GM15510 (cell line): Measurements from ENCODE around the gene MZT1.

Experiments
- POLR2A ChIP-seq: IDR thresholded peaks from 3 replicates; pipeline ENCODE4 v1.6.1; 2011; ENCODE audit warnings: borderline replicate concordance; ENCODE audit not compliant: insufficient read length; ENCODE audit errors: extremely low read depth

The MZT1 gene

GRCh38 chr13:72693832-72694231, 33.6 kb downstream of the MZT1 start:
- no peak for TF ChIP-seq POLR2A

GRCh38 chr13:72692884-72693514, 34.4 kb downstream of the MZT1 start:
- TF ChIP-seq POLR2A, result no peak

GRCh38 chr13:72689181-72689696, 38.2 kb downstream of the MZT1 start:
- TF ChIP-seq POLR2A, result no peak

GRCh38 chr13:72686766-72687165, 40.7 kb downstream of the MZT1 start:
- no peak for TF ChIP-seq POLR2A

- no peak for TF ChIP-seq POLR2A
Measured at GRCh38 chr13:72680353-72680752, 47.1 kb downstream of the MZT1 start.

DNA sequence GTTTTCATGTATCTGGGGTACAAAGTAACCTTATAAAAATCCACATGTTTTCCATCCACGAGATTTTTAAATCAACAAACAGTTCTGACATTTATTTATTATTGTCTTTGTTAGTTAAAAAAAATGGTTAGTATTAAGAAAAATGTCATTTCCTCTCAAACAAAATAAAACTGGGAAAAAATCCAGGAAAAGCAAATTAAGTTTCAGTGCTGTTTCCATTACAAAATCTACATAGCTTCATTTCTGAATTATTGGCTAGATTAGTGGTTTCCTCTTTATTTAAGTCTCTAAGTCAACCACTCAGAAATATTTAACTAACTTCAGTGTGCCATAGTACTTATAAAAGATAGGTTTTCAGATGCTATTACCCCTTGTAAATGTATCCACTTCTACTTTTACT, 49.1 kb downstream of the MZT1 start:
- TF ChIP-seq POLR2A, result no peak

- no peak for TF ChIP-seq POLR2A
Measured at GRCh38 chr13:72677431-72677830, 50.0 kb downstream of the MZT1 start.

DNA sequence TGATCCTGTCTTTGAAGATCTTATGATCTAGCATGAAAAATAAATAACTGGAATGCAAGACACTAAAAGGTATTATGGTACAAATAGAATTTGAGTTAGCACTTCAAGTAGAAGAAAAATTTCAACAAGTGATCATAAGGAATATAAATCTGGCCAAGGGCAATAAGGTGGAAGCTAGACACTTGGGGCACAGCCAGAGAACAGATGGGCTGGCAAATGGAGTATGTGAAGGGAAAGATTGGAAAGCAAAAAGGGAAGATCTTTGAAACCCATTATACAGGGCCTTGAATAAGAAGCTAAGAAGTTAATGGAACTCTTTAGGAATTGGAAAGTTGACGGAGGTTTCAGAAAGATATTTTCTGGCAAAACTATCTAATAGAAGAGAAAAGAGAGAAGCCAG, 61.0 kb downstream of the MZT1 start:
- TF ChIP-seq POLR2A, result no peak

DNA sequence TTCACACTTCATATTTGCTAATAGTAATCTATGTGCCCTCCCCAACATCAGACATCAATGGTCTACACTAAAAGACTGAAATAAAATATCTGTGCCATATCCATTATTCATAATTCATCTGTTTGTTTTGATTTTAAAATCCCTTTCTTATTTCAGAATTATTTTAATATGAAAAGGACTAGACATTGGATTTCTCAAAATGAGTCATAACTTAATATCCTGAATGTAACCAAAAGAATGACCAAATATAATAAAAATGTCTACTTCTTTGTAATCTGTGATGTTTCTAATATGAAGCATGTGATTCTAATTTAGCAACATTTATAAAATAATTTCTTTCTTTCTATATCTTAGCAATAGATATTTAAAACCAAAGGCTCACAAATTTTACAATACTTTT, 64.9 kb downstream of the MZT1 start:
- TF ChIP-seq POLR2A, result no peak
